ENCODE results near the gene ATG4A. TPM values are rescaled to one million over a fixed set of nuclear protein-coding genes. Genes with fewer than 3 reads are reported as not detected.
A peak's percentile ranks its signal among the peaks of the same experiment; 100 is the strongest.

Gene ATG4A
- total RNA-seq, result 10 to 100 TPM; 19.9 to 21.4 TPM
- long read RNA-seq, transcript ATG4A-203 (13 exons, 2,315 nt), result major isoform, 27 of 38 reads
- long read RNA-seq, partial matches to known transcripts, result 3 of 38 reads
- long read RNA-seq, other reads (novel, unspliced or antisense), result 6 of 38 reads

DNA sequence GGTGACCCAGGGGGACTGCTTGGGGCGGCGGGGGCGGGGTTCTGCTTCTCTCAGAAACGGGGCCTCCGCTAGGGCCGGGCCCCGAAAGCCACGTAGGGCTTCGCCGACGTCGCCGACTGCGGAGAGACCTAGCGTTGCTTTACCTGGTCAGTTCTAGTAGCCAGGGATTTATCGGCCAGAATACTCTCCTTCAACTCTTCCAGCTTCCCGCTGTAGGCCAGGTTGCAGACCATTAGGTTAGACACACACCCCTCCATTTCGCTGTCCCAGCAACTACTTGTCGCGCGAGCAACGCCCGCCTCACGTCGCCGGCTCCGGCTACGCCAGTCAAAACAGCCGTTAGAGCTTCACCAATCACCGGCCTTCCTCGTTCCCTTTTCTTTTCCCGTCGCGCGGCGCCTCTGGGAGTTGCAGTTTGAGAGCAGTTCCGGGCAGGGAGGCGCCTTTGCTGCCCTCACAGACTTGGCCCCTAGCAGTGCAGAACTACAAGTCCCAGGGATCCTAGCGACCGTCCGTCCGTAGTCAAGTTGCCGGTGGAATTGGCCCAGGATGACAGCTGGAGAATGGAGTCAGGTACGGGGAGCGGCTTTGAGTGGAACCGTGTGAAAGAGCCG lies at the start of gene ATG4A, which contains the start of gene PSMD10:
TSS of gene ATG4A (plus strand) at position 515 of the 614 bp plus-strand sequence. CDS start at position 564, 49 bp downstream.
TSS of gene PSMD10 (minus strand) at position 279 of the 614 bp plus-strand sequence. CDS start at position 257, 22 bp downstream.
- peak; percentile 92 for ATAC-seq
- intact Hi-C loops (cut with DNase I, micrococcal nuclease), result no loop called here

DNA sequence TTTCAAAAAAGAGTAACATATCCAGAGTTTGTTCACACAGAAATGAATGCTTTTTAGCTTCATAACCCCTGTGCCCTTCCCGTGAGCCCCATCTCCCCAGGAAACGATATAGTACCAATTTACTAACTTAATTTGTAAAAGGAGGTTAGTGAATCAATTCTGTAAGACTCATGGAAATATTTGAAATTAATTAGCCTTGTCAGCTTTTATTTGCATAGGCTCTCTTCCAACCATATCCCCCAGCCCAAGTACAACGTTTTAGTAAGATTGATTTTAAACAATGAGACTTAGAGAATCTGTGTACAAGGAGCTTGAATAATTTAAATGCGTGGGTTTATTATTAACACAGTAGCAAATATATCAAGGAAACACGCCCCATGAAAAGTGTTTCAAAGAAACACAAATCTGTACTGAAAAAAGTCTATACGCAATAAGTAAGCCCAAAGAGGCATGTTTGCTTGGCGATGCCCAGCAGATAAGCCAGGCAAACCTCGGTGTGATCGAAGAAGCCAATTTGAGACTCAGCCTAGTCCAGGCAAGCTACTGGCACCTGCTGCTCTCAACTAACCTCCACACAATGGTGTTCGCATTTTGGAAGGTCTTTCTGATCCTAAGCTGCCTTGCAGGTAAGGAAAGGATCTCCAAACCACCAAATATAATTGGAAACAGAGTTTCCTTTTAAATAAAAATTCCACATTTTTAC lies 46.9 kb upstream of the ATG4A start, which contains the start of gene VSIG1:
TSS of gene VSIG1 (plus strand) at position 512 of the 703 bp plus-strand sequence. CDS start at position 578, 66 bp downstream.
- ATAC-seq (no peak), DNase-seq (no peak)
- intact Hi-C loops (cut with DNase I, micrococcal nuclease), result no loop called here

More for the DNA sequence above, at the start of gene ATG4A, which contains the start of gene PSMD10:
- DNase-seq, result peak; percentile 92 to 95

GRCh38 chrX:108049649-108050048 lies 41.9 kb upstream of the ATG4A start:
- DNase-seq (no peak), ATAC-seq (no peak)
- intact Hi-C loops (cut with DNase I, micrococcal nuclease), result no loop called here

- DNase-seq, result no peak
- intact Hi-C loops (cut with DNase I, micrococcal nuclease), result no loop called here
- no peak for ATAC-seq
Observed at GRCh38 chrX:108053218-108053617, 38.4 kb upstream of the ATG4A start.

GRCh38 chrX:108055546-108055945 lies 36.0 kb upstream of the ATG4A start:
- no peak for ATAC-seq
- intact Hi-C loops (cut with DNase I, micrococcal nuclease), result no loop called here
- DNase-seq, result no peak

- no peak for DNase-seq
- intact Hi-C loops (cut with DNase I, micrococcal nuclease), result no loop called here
- ATAC-seq, result no peak
Observed at GRCh38 chrX:108059801-108060200, 31.8 kb upstream of the ATG4A start.

DNA sequence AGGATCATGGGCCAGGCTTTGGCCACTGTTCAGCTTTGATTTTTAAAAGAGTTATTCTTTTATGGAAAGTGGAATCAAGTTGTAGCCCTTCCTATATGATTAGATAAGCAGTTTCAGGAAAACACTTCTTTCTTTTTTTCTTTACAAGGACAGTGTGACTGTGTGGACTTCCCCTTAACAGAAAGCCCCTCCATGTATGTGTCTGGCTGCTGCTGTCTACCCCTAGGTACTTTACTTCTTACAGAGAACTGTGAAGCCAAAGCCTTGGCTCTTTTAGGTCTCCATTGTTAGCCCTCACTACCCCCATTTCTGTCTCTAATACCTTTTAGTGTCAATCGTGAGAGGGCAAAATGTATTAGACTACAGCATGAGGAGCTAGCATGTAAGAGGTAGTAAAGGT lies 27.6 kb upstream of the ATG4A start:
- no peak for ATAC-seq
- DNase-seq, result no peak
- intact Hi-C loops (cut with DNase I, micrococcal nuclease), result no loop called here

DNA sequence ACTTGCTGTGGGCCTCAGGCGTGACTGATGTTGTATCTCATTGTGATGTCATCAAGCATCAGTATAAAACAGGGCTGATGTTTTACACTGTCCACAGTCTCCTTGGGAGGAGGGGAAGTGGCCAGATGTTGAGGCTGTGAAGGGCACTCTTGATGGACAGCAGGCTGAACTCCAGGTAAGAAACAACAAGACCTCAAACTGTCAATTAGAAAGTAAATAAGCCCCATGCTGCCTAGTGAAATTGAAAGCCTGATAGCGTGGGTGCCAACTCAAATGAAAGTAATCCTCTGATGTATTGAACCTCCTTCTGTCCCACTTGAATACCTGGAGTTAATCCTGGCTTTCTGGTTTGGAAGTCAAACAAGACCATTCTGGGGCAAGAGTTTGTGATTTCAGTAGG lies 27.0 kb upstream of the ATG4A start:
- DNase-seq (no peak), ATAC-seq (no peak)
- intact Hi-C loops (cut with DNase I, micrococcal nuclease), result no loop called here

GRCh38 chrX:108068121-108068520 lies 23.5 kb upstream of the ATG4A start:
- ATAC-seq (no peak), DNase-seq (no peak)
- intact Hi-C loops (cut with DNase I, micrococcal nuclease), result no loop called here

- DNase-seq, result no peak
- intact Hi-C loops (cut with DNase I, micrococcal nuclease), result no loop called here
- no peak for ATAC-seq
Observed at GRCh38 chrX:108070891-108071290, 20.7 kb upstream of the ATG4A start.

GRCh38 chrX:108071578-108071977 lies 20.0 kb upstream of the ATG4A start:
- no peak for ATAC-seq
- intact Hi-C loops (cut with DNase I, micrococcal nuclease), result no loop called here
- DNase-seq, result no peak

DNA sequence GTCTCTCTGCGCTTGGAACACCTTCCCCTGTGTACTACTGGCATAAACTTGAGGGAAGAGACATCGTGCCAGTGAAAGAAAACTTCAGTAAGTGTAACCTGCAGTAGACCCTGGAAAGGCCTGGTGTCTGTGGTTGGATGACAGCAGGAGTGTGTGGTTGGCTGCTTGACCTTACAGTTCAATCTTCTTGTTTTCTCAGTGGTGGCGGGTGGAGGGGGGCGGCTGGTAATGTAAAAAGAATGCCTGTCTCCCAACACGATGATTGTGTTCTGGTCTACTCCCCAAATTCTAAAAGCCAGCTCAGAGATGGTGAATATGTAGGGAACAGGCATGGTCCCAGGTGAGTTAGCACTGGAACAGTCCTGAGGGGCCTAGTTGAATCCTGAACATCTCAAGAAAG lies 18.8 kb upstream of the ATG4A start:
- intact Hi-C loops (cut with DNase I, micrococcal nuclease), result no loop called here
- DNase-seq (no peak), ATAC-seq (no peak)

DNA sequence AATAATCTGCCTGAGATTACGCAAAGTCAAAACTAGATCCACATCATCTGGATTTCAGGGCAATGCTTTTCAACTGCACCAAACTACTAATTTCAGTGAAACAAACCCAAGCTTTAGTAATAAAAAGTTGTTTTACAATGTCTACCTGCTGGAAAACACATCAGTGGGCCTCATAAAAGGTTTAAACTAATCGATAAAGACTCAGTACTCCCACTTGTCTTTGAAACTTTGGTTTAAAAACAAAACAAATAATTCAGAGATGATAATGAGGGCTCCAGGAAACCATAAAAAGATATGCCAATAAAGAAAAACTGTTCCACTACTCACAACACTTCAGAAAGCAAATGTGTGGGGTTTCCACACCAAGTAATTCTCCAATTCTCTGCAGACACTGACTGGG lies 10.5 kb upstream of the ATG4A start:
- ATAC-seq (no peak), DNase-seq (no peak)
- intact Hi-C loops (cut with DNase I, micrococcal nuclease), result no loop called here

- intact Hi-C loops (cut with DNase I, micrococcal nuclease), result no loop called here
- ATAC-seq (no peak), DNase-seq (no peak)
Observed at GRCh38 chrX:108087792-108088191, 3.8 kb upstream of the ATG4A start.

DNA sequence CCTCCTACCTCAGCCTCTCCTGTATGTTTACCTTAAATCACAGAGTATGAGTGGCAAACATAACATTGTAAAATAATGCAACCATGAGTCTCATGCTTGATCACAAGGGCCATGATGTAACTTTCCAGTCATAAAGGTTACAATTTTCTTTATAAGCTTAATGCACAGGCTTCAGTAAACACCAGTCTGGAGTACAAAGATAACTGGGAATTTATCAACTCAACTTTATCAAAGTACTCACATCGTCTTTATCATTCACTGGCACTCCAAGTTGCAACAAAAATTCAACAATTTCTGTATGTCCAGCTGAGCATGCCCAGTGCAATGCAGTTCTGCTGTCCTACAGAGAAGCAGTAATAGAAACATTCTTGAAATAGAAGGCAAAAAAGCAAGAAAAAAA lies 3.1 kb upstream of the ATG4A start:
- ATAC-seq (peak; percentile 23), DNase-seq (no peak)
- intact Hi-C loops (cut with DNase I, micrococcal nuclease), result no loop called here

DNA sequence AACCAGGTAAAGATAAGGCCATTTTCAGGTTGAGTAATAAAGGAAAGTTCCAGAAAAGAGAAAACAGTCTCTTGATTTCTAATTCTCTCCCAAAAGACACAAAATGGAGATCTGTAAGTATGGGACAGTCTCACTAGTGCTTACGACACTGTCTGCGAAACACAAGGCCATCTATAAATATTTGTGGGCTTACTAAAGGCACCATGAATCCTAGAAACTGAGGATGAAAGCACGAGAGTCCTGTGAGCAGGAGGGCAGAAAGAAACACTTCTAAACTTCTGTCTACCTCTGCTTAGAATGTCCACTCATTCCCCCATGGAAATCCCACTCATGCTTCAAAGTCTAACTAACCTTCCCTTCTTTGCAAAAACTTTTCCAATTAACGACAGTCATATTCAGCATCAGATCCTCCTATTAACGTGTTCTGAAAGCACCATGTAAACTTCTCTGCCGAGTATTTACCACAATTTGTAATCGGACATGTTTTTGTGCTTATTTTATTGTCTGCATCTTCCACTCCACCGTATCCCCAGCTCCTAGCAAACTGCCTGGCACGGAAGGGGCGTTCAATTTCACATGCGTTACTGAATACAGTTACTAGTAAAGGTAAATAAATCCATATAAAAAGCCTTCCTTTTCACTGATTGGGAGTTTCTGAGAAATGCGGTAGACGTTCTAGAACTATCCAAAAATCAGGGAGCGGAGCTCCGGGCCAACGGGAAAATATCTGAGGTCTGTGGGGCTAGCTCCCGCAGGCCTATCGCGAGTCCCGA lies 901 bp upstream of the ATG4A start:
- intact Hi-C loops (cut with DNase I, micrococcal nuclease), result no loop called here
- no peak for DNase-seq
- ATAC-seq, result peak; percentile 0

- ATAC-seq (peak; percentile 66), DNase-seq (peak; percentile 66 to 70)
- intact Hi-C loops (cut with DNase I, micrococcal nuclease), result no loop called here
Observed at GRCh38 chrX:108091878-108092291, 307 bp downstream of the ATG4A start.

GRCh38 chrX:108097380-108097779 lies 5.8 kb downstream of the ATG4A start:
- DNase-seq (no peak), ATAC-seq (no peak)
- intact Hi-C loops (cut with DNase I, micrococcal nuclease), result no loop called here

GRCh38 chrX:108105473-108105872 lies 13.9 kb downstream of the ATG4A start:
- intact Hi-C loops (cut with DNase I, micrococcal nuclease), result no loop called here
- DNase-seq, result no peak
- no peak for ATAC-seq

All from left colon (tissue), 2 donors.